ENCODE measurements around the gene ACKR3.

Gene ACKR3

GRCh38 chr2:236569573-236569973 is at the start of gene ACKR3:
ACKR3 (plus strand) TSS chr2:236569825; CDS start chr2:236580466, 10,641 bp downstream.
- DNase-seq = no peak

GRCh38 chr2:236521556-236521955 is 48.1 kb upstream of the ACKR3 start:
- DNase-seq = no peak

GRCh38 chr2:236523249-236523648 is 46.4 kb upstream of the ACKR3 start:
- no peak for DNase-seq

GRCh38 chr2:236525411-236525997 is 44.1 kb upstream of the ACKR3 start:
- DNase-seq = no peak

GRCh38 chr2:236526455-236527158 is 43.0 kb upstream of the ACKR3 start:
- no peak for DNase-seq

GRCh38 chr2:236527159-236527630 is 42.4 kb upstream of the ACKR3 start:
- DNase-seq = no peak

GRCh38 chr2:236529606-236530005 is 40.0 kb upstream of the ACKR3 start:
- no peak for DNase-seq

- DNase-seq = no peak
These were observed 39.1 kb upstream of the ACKR3 start for GRCh38 chr2:236530512-236530911.

GRCh38 chr2:236531195-236531594 is 38.4 kb upstream of the ACKR3 start:
- DNase-seq = no peak

- DNase-seq = no peak
These were observed 37.6 kb upstream of the ACKR3 start for GRCh38 chr2:236531996-236532395.

- DNase-seq = no peak
These were observed 36.3 kb upstream of the ACKR3 start for GRCh38 chr2:236533343-236533742.

- no peak for DNase-seq
These were observed 34.6 kb upstream of the ACKR3 start for GRCh38 chr2:236535024-236535423.

- DNase-seq = no peak
These were observed 32.8 kb upstream of the ACKR3 start for GRCh38 chr2:236536727-236537398.

- no peak for DNase-seq
These were observed 31.4 kb upstream of the ACKR3 start for GRCh38 chr2:236538242-236538641.

GRCh38 chr2:236541008-236541562 is 28.5 kb upstream of the ACKR3 start:
- DNase-seq = no peak

- no peak for DNase-seq
These were observed 25.3 kb upstream of the ACKR3 start for GRCh38 chr2:236544362-236544761.

GRCh38 chr2:236545248-236545658 is 24.4 kb upstream of the ACKR3 start:
- DNase-seq = no peak

GRCh38 chr2:236545814-236546480 is 23.7 kb upstream of the ACKR3 start:
- no peak for DNase-seq

GRCh38 chr2:236546561-236547002 is 23.0 kb upstream of the ACKR3 start:
- DNase-seq = no peak

GRCh38 chr2:236547725-236548124 is 21.9 kb upstream of the ACKR3 start:
- no peak for DNase-seq

- no peak for DNase-seq
These were observed 21.3 kb upstream of the ACKR3 start for GRCh38 chr2:236548179-236548921.

- no peak for DNase-seq
These were observed 20.5 kb upstream of the ACKR3 start for GRCh38 chr2:236549165-236549564.

Data from NCI-H2081 treated with DMSO at 0.1 percent for 48 hours (cell line).